ENCODE measurements around the gene PSMB2.

The PSMB2 gene

GRCh38 chr1:35560256-35561225 lies 80.8 kb downstream of the PSMB2 start:
- Mint-ChIP-seq H3K4me1 (peaks cover 28% of the 10 kb centered on the region), H3K27ac (no peak overlapping the region), H3K27me3 (ENCODE audit: low read depth) (no peaks in the 10 kb centered on the region), H3K36me3 (ENCODE audit: low read depth) (peaks cover 17% of the 10 kb centered on the region), H3K9me3 (no peaks in the 10 kb centered on the region), H3K4me3 (peak overlapping the region; percentile 73 to 100 (median 99))
- TF ChIP-seq CTCF (IDR thresholded peaks at IDR 0.05; ENCODE audit: unreplicated experiment in 3 of 3) = no peak

GRCh38 chr1:35559317-35559944 lies 81.9 kb downstream of the PSMB2 start:
- no peaks in the 10 kb centered on the region for H3K27me3 Mint-ChIP-seq (ENCODE audit: low read depth)
- H3K4me1 Mint-ChIP-seq = peaks cover 39% of the 10 kb centered on the region
- peaks cover 16% of the 10 kb centered on the region for H3K36me3 Mint-ChIP-seq (ENCODE audit: low read depth)
- peak overlapping the region in 1 of 3 experiments; percentile 95 for H3K27ac Mint-ChIP-seq
- H3K9me3 Mint-ChIP-seq = no peaks in the 10 kb centered on the region
- TF ChIP-seq CTCF (IDR thresholded peaks at IDR 0.05; ENCODE audit: unreplicated experiment in 3 of 3) = no peak
- peak overlapping the region; percentile 73 to 100 (median 99) for H3K4me3 Mint-ChIP-seq

GRCh38 chr1:35558374-35559316 lies 82.7 kb downstream of the PSMB2 start:
- no peak for TF ChIP-seq CTCF (IDR thresholded peaks at IDR 0.05; ENCODE audit: unreplicated experiment in 3 of 3)
- peaks cover 43% of the 10 kb centered on the region for H3K4me1 Mint-ChIP-seq
- peaks cover 12% of the 10 kb centered on the region for H3K36me3 Mint-ChIP-seq (ENCODE audit: low read depth)

GRCh38 chr1:35557611-35558373 lies 83.5 kb downstream of the PSMB2 start, which contains the start of gene NCDN:
NCDN (plus strand) TSS chr1:35557799; CDS start chr1:35558191, 392 bp downstream.
- peak within 1 kb of the TSS; percentile 98 to 100 (median 99) for H3K4me3 Mint-ChIP-seq
- H3K27me3 Mint-ChIP-seq (ENCODE audit: low read depth) = no peaks in the 10 kb centered on the region
- peak within 1 kb of the TSS; percentile 92 to 99 (median 95) for H3K27ac Mint-ChIP-seq
- peaks cover 17% of the 10 kb centered on the region for H3K36me3 Mint-ChIP-seq (ENCODE audit: low read depth)
- TF ChIP-seq CTCF (IDR thresholded peaks at IDR 0.05; ENCODE audit: unreplicated experiment in 3 of 3) = no peak
- no peaks in the 10 kb centered on the region for H3K9me3 Mint-ChIP-seq
- H3K4me1 Mint-ChIP-seq = peaks cover 48% of the 10 kb centered on the region

More at GRCh38 chr1:35558374-35559316, 82.7 kb downstream of the PSMB2 start:
- H3K9me3 Mint-ChIP-seq = no peaks in the 10 kb centered on the region
- no peaks in the 10 kb centered on the region for H3K27me3 Mint-ChIP-seq (ENCODE audit: low read depth)
- H3K27ac Mint-ChIP-seq = peak overlapping the region; percentile 92 to 99 (median 95)
- H3K4me3 Mint-ChIP-seq = peak overlapping the region; percentile 98 to 100 (median 99)

GRCh38 chr1:35557118-35557610 lies 84.2 kb downstream of the PSMB2 start, which contains the start of gene KIAA0319L:
KIAA0319L (minus strand) TSS chr1:35557403; CDS start chr1:35554491, 2,912 bp downstream.
- Mint-ChIP-seq H3K4me3 (peak within 1 kb of the TSS; percentile 98 to 100 (median 99)), H3K4me1 (peaks cover 48% of the 10 kb centered on the region), H3K27me3 (ENCODE audit: low read depth) (no peaks in the 10 kb centered on the region), H3K27ac (peak within 1 kb of the TSS; percentile 92 to 99 (median 95)), H3K36me3 (ENCODE audit: low read depth) (peaks cover 21% of the 10 kb centered on the region), H3K9me3 (no peaks in the 10 kb centered on the region)
- TF ChIP-seq CTCF (IDR thresholded peaks at IDR 0.05; ENCODE audit: unreplicated experiment in 3 of 3) = no peak

Data from nephron (organoid).